ENCODE measurements around the gene SH2D2A. TPM values are rescaled to one million over a fixed set of nuclear protein-coding genes. Genes with fewer than 3 reads are reported as not detected.

The SH2D2A gene
- total RNA-seq (1 to 10 TPM in 1 of 2 donors, not detected in 1; 3.1 TPM), polyA plus RNA-seq (ENCODE audit: insufficient read depth, low read depth, low replicate concordance) (1.3 TPM)
- long read RNA-seq, donor 1: 0 reads
- long read RNA-seq, donor 2: 0 reads

GRCh38 chr1:156816561-156817328 lies at the start of gene SH2D2A:
TSS of gene SH2D2A (minus strand) at chr1:156816848. CDS start at chr1:156816708, 140 bp downstream.
- H3K4me3 ChIP-seq: no peak within 1 kb of the TSS
- no peaks in the 10 kb centered on the region for H3K9me3 ChIP-seq
- H3K27ac ChIP-seq: peak within 1 kb of the TSS in 1 of 2 donors; percentile 32
- TF ChIP-seq POLR2A (IDR thresholded peaks at IDR 0.05): no peak
- TF ChIP-seq, protein P1, sequence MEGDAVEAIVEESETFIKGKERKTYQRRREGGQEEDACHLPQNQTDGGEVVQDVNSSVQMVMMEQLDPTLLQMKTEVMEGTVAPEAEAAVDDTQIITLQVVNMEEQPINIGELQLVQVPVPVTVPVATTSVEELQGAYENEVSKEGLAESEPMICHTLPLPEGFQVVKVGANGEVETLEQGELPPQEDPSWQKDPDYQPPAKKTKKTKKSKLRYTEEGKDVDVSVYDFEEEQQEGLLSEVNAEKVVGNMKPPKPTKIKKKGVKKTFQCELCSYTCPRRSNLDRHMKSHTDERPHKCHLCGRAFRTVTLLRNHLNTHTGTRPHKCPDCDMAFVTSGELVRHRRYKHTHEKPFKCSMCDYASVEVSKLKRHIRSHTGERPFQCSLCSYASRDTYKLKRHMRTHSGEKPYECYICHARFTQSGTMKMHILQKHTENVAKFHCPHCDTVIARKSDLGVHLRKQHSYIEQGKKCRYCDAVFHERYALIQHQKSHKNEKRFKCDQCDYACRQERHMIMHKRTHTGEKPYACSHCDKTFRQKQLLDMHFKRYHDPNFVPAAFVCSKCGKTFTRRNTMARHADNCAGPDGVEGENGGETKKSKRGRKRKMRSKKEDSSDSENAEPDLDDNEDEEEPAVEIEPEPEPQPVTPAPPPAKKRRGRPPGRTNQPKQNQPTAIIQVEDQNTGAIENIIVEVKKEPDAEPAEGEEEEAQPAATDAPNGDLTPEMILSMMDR (IDR thresholded peaks at IDR 0.05): no peak
- intact Hi-C loops (cut with DNase I; ENCODE audit: low total_unique reads): no loop called here
- no peaks in the 10 kb centered on the region for H3K27me3 ChIP-seq
- DNase-seq: peak; percentile 42
- H3K36me3 ChIP-seq (ENCODE audit: low read depth, missing control alignments): no peaks in the 10 kb centered on the region
- H3K4me1 ChIP-seq: peaks cover 13% of the 10 kb centered on the region
- 67 to 76% methylated on average over 10 of the region's 10 CpGs for WGBS, 2 donors

GRCh38 chr1:156865865-156866248 lies 49.2 kb upstream of the SH2D2A start:
- Histone ChIP-seq H3K27ac (no peak overlapping the region), H3K4me1 (peaks cover 14% of the 10 kb centered on the region), H3K36me3 (ENCODE audit: low read depth, missing control alignments) (no peaks in the 10 kb centered on the region), H3K27me3 (no peaks in the 10 kb centered on the region), H3K4me3 (no peak overlapping the region), H3K9me3 (no peaks in the 10 kb centered on the region)
- WGBS, 2 donors: 85 to 94% methylated on average over 4 of the region's 4 CpGs
- no peak for TF ChIP-seq POLR2A (IDR thresholded peaks at IDR 0.05)
- TF ChIP-seq, protein P1 (IDR thresholded peaks at IDR 0.05): no peak
- DNase-seq: no peak
- intact Hi-C loops (cut with DNase I; ENCODE audit: low total_unique reads): no loop called here

GRCh38 chr1:156865258-156865657 lies 48.6 kb upstream of the SH2D2A start:
- 89 to 91% methylated on average over 9 of the region's 9 CpGs for WGBS, 2 donors

GRCh38 chr1:156864796-156865195 lies 48.1 kb upstream of the SH2D2A start:
- no peaks in the 10 kb centered on the region for H3K9me3 ChIP-seq
- no peaks in the 10 kb centered on the region for H3K36me3 ChIP-seq (ENCODE audit: low read depth, missing control alignments)
- intact Hi-C loops (cut with DNase I; ENCODE audit: low total_unique reads): no loop called here
- H3K4me1 ChIP-seq: peaks cover 21% of the 10 kb centered on the region
- H3K4me3 ChIP-seq: no peak overlapping the region
- no peaks in the 10 kb centered on the region for H3K27me3 ChIP-seq
- no peak overlapping the region for H3K27ac ChIP-seq
- WGBS, 2 donors: 84 to 96% methylated on average over 4 of the region's 4 CpGs
- TF ChIP-seq, protein P1 (IDR thresholded peaks at IDR 0.05): no peak
- no peak for TF ChIP-seq POLR2A (IDR thresholded peaks at IDR 0.05)
- no peak for DNase-seq

More at GRCh38 chr1:156865258-156865657, 48.6 kb upstream of the SH2D2A start:
- no peak for TF ChIP-seq POLR2A (IDR thresholded peaks at IDR 0.05)
- TF ChIP-seq, protein P1 (IDR thresholded peaks at IDR 0.05): no peak
- Histone ChIP-seq H3K4me3 (no peak overlapping the region), H3K9me3 (no peaks in the 10 kb centered on the region), H3K4me1 (peaks cover 17% of the 10 kb centered on the region), H3K36me3 (ENCODE audit: low read depth, missing control alignments) (no peaks in the 10 kb centered on the region), H3K27ac (no peak overlapping the region), H3K27me3 (no peaks in the 10 kb centered on the region)
- no peak for DNase-seq
- intact Hi-C loops (cut with DNase I; ENCODE audit: low total_unique reads): no loop called here
